B cell (primary cell): ENCODE results near the gene ABHD2. TPM values are rescaled to one million over a fixed set of nuclear protein-coding genes. Genes with fewer than 3 reads are reported as not detected.

Experiments
- ATAC-seq: fragments of 200-7000 bp; cut with Tn5 transposase; one replicate; pipeline ENCODE4 v1.10.0; 2021; ENCODE audit warnings: low read depth, mild to moderate bottlenecking, moderate number of reproducible peaks, moderate library complexity
- CTCF ChIA-PET: fragments of 350-600 bp; sonication (Branson Sonifier 250); formaldehyde crosslinking; loops from one replicate; lab custom pipeline; 2021; ENCODE audit warnings: antibody characterized with exemption, inconsistent platforms; lab: Charles Lee
- POLR2A ChIA-PET: fragments of 350-600 bp; sonication (Branson Sonifier 250); formaldehyde crosslinking; loops from one replicate; lab custom pipeline; 2021; ENCODE audit warnings: antibody characterized with exemption; lab: Charles Lee
- DNase-seq: peaks from one replicate; pipeline ENCODE4 v3.0.0; 2013
- H2AFZ ChIP-seq: 2 replicates; pipeline ENCODE4 v1.6.1; 2012; ENCODE audit warnings: mild to moderate bottlenecking, low read depth, low read length; ENCODE audit not compliant: insufficient read depth, poor library complexity, severe bottlenecking
- H3K27ac ChIP-seq, 2 donors: 1 replicate in 1 of 2; 2 replicates in 1 of 2; pipeline ENCODE4 v1.5.1; 2012 to 2013; ENCODE audit warnings: low read length in 2 of 2, mild to moderate bottlenecking in 2 of 2, moderate library complexity in 1 of 2
- H3K27me3 ChIP-seq, 4 experiments: fragments of 200-600 bp in 1 of 4; sonication (generic) in 1 of 4; replicated peaks in 1 of 4; 1 replicate in 2 of 4; 2 replicates in 2 of 4; pipeline versions ENCODE4 v1.6.1 to v1.7.0; 2013 to 2016; ENCODE audit warnings: low read length in 3 of 4, mild to moderate bottlenecking in 2 of 4, mixed read lengths in 1 of 4, moderate library complexity in 1 of 4; ENCODE audit not compliant: insufficient read depth in 4 of 4, control insufficient read depth in 3 of 4; ENCODE audit errors: control extremely low read depth in 1 of 4
- H3K36me3 ChIP-seq, 2 experiments: replicated peaks in 1 of 2; 1 replicate in 1 of 2; 2 replicates in 1 of 2; pipeline versions ENCODE4 v1.6.1 to v1.7.1; 2013; ENCODE audit warnings: low read length in 1 of 2; ENCODE audit not compliant: insufficient read depth in 2 of 2, control insufficient read depth in 1 of 2; ENCODE audit errors: control extremely low read depth in 1 of 2, extremely low read depth in 1 of 2
- H3K4me1 ChIP-seq, 2 donors: fragments of 200-600 bp in 1 of 2; sonication (generic) in 1 of 2; 1 replicate in 1 of 2; 2 replicates in 1 of 2; pipeline versions ENCODE4 v1.5.1 to v1.6.1; 2013 to 2017; ENCODE audit warnings: low read length in 2 of 2; ENCODE audit not compliant: control insufficient read depth in 2 of 2, insufficient read depth in 2 of 2
- H3K4me2 ChIP-seq: replicated peaks from 2 replicates; pipeline ENCODE3; 2012; ENCODE audit warnings: mild to moderate bottlenecking, low read depth, low read length; ENCODE audit not compliant: poor library complexity, severe bottlenecking
- H3K4me3 ChIP-seq, 5 experiments: fragments of 200-600 bp in 1 of 5; sonication (generic) in 1 of 5; 1 replicate in 3 of 5; 2 replicates in 2 of 5; pipeline versions ENCODE4 v1.5.1 to v1.7.0; 2011 to 2016; ENCODE audit warnings: low read length in 4 of 5, mild to moderate bottlenecking in 4 of 5, low read depth in 2 of 5, control low read depth in 1 of 5, moderate library complexity in 1 of 5; ENCODE audit not compliant: insufficient read depth in 1 of 5; ENCODE audit errors: control extremely low read depth in 1 of 5, extremely low read depth in 1 of 5
- H3K79me2 ChIP-seq: fragments of 200-600 bp; sonication (generic); one replicate; pipeline ENCODE4 v1.6.0; 2016; ENCODE audit warnings: low read length; ENCODE audit not compliant: control insufficient read depth, insufficient read depth
- H3K9ac ChIP-seq: fragments of 200-600 bp; sonication (generic); 2 replicates; pipeline ENCODE4 v1.6.1; 2017; ENCODE audit warnings: mild to moderate bottlenecking, low read length, moderate library complexity
- H3K9me3 ChIP-seq, 3 donors: one replicate each; pipeline versions ENCODE4 v1.6.1 to v1.7.1; 2013; ENCODE audit warnings: low read length in 2 of 3; ENCODE audit not compliant: control insufficient read depth in 2 of 3, insufficient read depth in 1 of 3; ENCODE audit errors: control extremely low read depth in 1 of 3
- H4K20me1 ChIP-seq: 2 replicates; pipeline ENCODE4 v1.6.0; 2012; ENCODE audit warnings: mild to moderate bottlenecking, low read length; ENCODE audit not compliant: insufficient read depth, control insufficient read depth, poor library complexity, severe bottlenecking
- H3K27ac Mint-ChIP-seq: one replicate; pipeline ENCODE4 v1.8.0; 2021; ENCODE audit warnings: mixed read lengths
- H3K27me3 Mint-ChIP-seq: one replicate; pipeline ENCODE4 v1.8.0; 2021; ENCODE audit warnings: mixed read lengths
- H3K4me1 Mint-ChIP-seq: one replicate; pipeline ENCODE4 v1.8.0; 2021; ENCODE audit warnings: mixed read lengths
- H3K4me3 Mint-ChIP-seq: one replicate; pipeline ENCODE4 v1.8.0; 2021; ENCODE audit warnings: mixed read lengths
- H3K9me3 Mint-ChIP-seq: one replicate; pipeline ENCODE4 v1.8.0; 2022; ENCODE audit warnings: mixed read lengths; ENCODE audit not compliant: insufficient read depth
- CTCF ChIP-seq: fragments of 200-600 bp; IDR thresholded peaks from one replicate; pipeline ENCODE4 v1.8.0; 2022; ENCODE audit warnings: antibody characterized with exemption, mild to moderate bottlenecking
- EZH2 ChIP-seq: IDR thresholded peaks from 2 replicates; pipeline ENCODE4 v1.6.1; 2012; ENCODE audit warnings: borderline replicate concordance, low read depth, mild to moderate bottlenecking, moderate library complexity, low read length; ENCODE audit not compliant: insufficient read depth, poor library complexity, severe bottlenecking
- WGBS: methylation state at CpG from one replicate; pipeline ENCODE4 v1.1.5; 2013; ENCODE audit warnings: missing lambda C conversion rate; ENCODE audit not compliant: insufficient coverage; 5-methylcytosine and 5-hydroxymethylcytosine counted together
- intact Hi-C: fragments of 100-400 bp; cut with micrococcal nuclease; formaldehyde crosslinking; loops from one replicate; pipeline ENCODE4 v1.10.0; 2022
- polyA plus RNA-seq: library from polyadenylated mRNA; depleted of rRNA; stranded (reverse); fragments of >200 nt; gene quantifications from 2 replicates; pipeline ENCODE4 v1.2.3, GENCODE V29; 2012
- total RNA-seq, 2 donors: library from RNA; stranded (reverse); fragments of 120-200 nt in 1 of 2; gene quantifications; 1 replicate in 1 of 2; 2 replicates in 1 of 2; pipeline versions ENCODE4 v1.2.3 to v1.2.4, GENCODE V29; 2013 to 2022

ABHD2 gene
- total and polyA plus RNA-seq, 2 donors (not counting 1 experiment from before 2014, with no cell fraction given), result 7.1 to 45.8 TPM

GRCh38 chr15:89130201-89130600 is 41.9 kb downstream of the ABHD2 start:
- Histone ChIP-seq H3K27ac (no peak overlapping the region), H3K9me3 (no peaks in the 10 kb centered on the region), H3K4me3 (no peak overlapping the region), H3K9ac (no peak overlapping the region), H3K4me1 (peaks cover 4 to 15% of the 10 kb centered on the region in 2 donors), H4K20me1 (no peaks in the 10 kb centered on the region), H2AFZ (no peak overlapping the region), H3K27me3 (no peaks in the 10 kb centered on the region), H3K79me2 (no peaks in the 10 kb centered on the region), H3K4me2 (no peak overlapping the region), H3K36me3 (peaks cover 0 to 25% of the 10 kb centered on the region in 2 experiments)
- H3K4me3 Mint-ChIP-seq, result no peak overlapping the region
- no peaks in the 10 kb centered on the region for H3K9me3 Mint-ChIP-seq
- H3K27ac Mint-ChIP-seq, result no peak overlapping the region
- TF ChIP-seq EZH2, result no peak
- intact Hi-C loops, result no loop called here
- H3K4me1 Mint-ChIP-seq, result peaks cover 16% of the 10 kb centered on the region
- ATAC-seq (no peak), DNase-seq (peak; percentile 6)
- no peaks in the 10 kb centered on the region for H3K27me3 Mint-ChIP-seq
- ChIA-PET CTCF (interaction anchor here (0.6 to 7.8 kb wide), 23 partner anchors 9 to 507 kb away, joined by 3 to 165 read pairs (median 5); partner anchors contain the start of genes ABHD2 and HAPLN3), POLR2A (interaction anchor here (0.5 kb wide), 1 partner anchor 192 kb away, joined by 3 read pairs; no protein-coding TSS in a partner anchor)
- 80% methylated on average over 3 of the region's 5 CpGs for WGBS

GRCh38 chr15:89131731-89132130 is 43.5 kb downstream of the ABHD2 start:
- H3K4me3 Mint-ChIP-seq, result no peak overlapping the region
- ATAC-seq (no peak), DNase-seq (no peak)
- no peaks in the 10 kb centered on the region for H3K9me3 Mint-ChIP-seq
- no peaks in the 10 kb centered on the region for H3K27me3 Mint-ChIP-seq
- TF ChIP-seq CTCF (no peak), EZH2 (no peak)
- H4K20me1 ChIP-seq, result no peaks in the 10 kb centered on the region
- CTCF ChIA-PET, result interaction anchor here (1.0 to 7.8 kb wide), 7 partner anchors 10 to 507 kb away, joined by 3 to 165 read pairs (median 4); no protein-coding TSS in a partner anchor
- WGBS, result 75% methylated on average over 2 of the region's 3 CpGs
- H3K4me1 Mint-ChIP-seq, result peaks cover 16% of the 10 kb centered on the region
- no peak overlapping the region for H3K4me3 ChIP-seq
- H2AFZ ChIP-seq, result no peak overlapping the region
- POLR2A ChIA-PET, result no interaction called here
- H3K4me2 ChIP-seq, result no peak overlapping the region
- H3K27ac ChIP-seq, result no peak overlapping the region
- intact Hi-C loops, result no loop called here
- peaks cover 4 to 15% of the 10 kb centered on the region in 2 donors for H3K4me1 ChIP-seq
- no peaks in the 10 kb centered on the region for H3K9me3 ChIP-seq
- peaks cover 5% of the 10 kb centered on the region for H3K79me2 ChIP-seq
- H3K36me3 ChIP-seq, result peaks cover 0 to 15% of the 10 kb centered on the region in 2 experiments
- H3K27me3 ChIP-seq, result no peaks in the 10 kb centered on the region
- no peak overlapping the region for H3K27ac Mint-ChIP-seq
- H3K9ac ChIP-seq, result no peak overlapping the region
